ENCODE results near the gene RXFP1.

DNA sequence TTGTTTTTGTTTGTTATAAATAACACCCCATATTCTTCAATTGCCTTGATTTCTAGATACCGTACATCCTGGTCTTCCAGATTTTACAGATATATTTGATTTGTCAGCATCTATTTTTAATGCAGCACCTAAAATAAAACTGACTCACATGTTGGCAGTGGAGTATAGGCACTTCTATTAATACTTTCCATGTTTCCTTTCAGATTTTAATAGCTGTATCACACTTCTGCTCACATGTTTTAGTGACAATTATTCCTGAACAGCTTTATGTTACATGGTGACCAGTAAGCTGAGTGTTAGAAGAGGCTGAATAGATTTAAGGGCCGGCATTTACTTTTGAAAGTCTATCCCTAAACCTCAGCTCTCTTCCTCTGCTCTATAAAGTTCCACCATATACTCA is 103.9 kb downstream of the RXFP1 start:
- TF ChIP-seq, protein P1, sequence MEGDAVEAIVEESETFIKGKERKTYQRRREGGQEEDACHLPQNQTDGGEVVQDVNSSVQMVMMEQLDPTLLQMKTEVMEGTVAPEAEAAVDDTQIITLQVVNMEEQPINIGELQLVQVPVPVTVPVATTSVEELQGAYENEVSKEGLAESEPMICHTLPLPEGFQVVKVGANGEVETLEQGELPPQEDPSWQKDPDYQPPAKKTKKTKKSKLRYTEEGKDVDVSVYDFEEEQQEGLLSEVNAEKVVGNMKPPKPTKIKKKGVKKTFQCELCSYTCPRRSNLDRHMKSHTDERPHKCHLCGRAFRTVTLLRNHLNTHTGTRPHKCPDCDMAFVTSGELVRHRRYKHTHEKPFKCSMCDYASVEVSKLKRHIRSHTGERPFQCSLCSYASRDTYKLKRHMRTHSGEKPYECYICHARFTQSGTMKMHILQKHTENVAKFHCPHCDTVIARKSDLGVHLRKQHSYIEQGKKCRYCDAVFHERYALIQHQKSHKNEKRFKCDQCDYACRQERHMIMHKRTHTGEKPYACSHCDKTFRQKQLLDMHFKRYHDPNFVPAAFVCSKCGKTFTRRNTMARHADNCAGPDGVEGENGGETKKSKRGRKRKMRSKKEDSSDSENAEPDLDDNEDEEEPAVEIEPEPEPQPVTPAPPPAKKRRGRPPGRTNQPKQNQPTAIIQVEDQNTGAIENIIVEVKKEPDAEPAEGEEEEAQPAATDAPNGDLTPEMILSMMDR (IDR thresholded peaks at IDR 0.05): no peak
- TF ChIP-seq POLR2A (IDR thresholded peaks at IDR 0.05): no peak

All from body of pancreas (tissue), 4 donors.